ENCODE data around the gene COX7A1. TPM values are rescaled to one million over a fixed set of nuclear protein-coding genes. Genes with fewer than 3 reads are reported as not detected.
"Not testable (repeated sequence)": the region's sequence is repeated elsewhere in the genome, so short reads cannot be mapped to it uniquely, and the experiment has no call there.

Gene COX7A1
- total RNA-seq, 1 donor, result 17.0 TPM

- peak; percentile 75 for DNase-seq (ENCODE audit: low read depth)
- TF ChIP-seq CTCF (IDR thresholded peaks at IDR 0.05; ENCODE audit: insufficient read depth, low read length), result no peak
- H3K4me3 ChIP-seq (ENCODE audit: low read depth, low read length), result peak overlapping the region; percentile 94
Measured at GRCh38 chr19:36141039-36141927, 11.0 kb downstream of the COX7A1 start.

- TF ChIP-seq CTCF (IDR thresholded peaks at IDR 0.05; ENCODE audit: insufficient read depth, low read length), result no peak
- peak; percentile 42 for DNase-seq (ENCODE audit: low read depth)
- peak overlapping the region; percentile 94 for H3K4me3 ChIP-seq (ENCODE audit: low read depth, low read length)
Measured at GRCh38 chr19:36140304-36141038, 11.8 kb downstream of the COX7A1 start.

GRCh38 chr19:36139473-36140303, 12.6 kb downstream of the COX7A1 start, which contains the start of gene CAPNS1:
CAPNS1 (plus strand) TSS chr19:36140066; CDS start chr19:36141012, 946 bp downstream.
- DNase-seq (ENCODE audit: low read depth), result peak; percentile 94
- TF ChIP-seq CTCF (IDR thresholded peaks at IDR 0.05; ENCODE audit: insufficient read depth, low read length), result no peak
- H3K4me3 ChIP-seq (ENCODE audit: low read depth, low read length), result peak within 1 kb of the TSS; percentile 94

GRCh38 chr19:36139120-36139472, 13.2 kb downstream of the COX7A1 start:
- no peak for TF ChIP-seq CTCF (IDR thresholded peaks at IDR 0.05; ENCODE audit: insufficient read depth, low read length)
- DNase-seq (ENCODE audit: low read depth), result no peak
- H3K4me3 ChIP-seq (ENCODE audit: low read depth, low read length), result peak overlapping the region; percentile 94

GRCh38 chr19:36136964-36137686, 15.1 kb downstream of the COX7A1 start:
- no peak overlapping the region for H3K4me3 ChIP-seq (ENCODE audit: low read depth, low read length)
- TF ChIP-seq CTCF (IDR thresholded peaks at IDR 0.05; ENCODE audit: insufficient read depth, low read length), result no peak
- peak; percentile 72 for DNase-seq (ENCODE audit: low read depth)

- H3K4me3 ChIP-seq (ENCODE audit: low read depth, low read length); DNase-seq (ENCODE audit: low read depth): not testable (repeated sequence)
Measured at GRCh38 chr19:36134867-36135266, 17.4 kb downstream of the COX7A1 start.

GRCh38 chr19:36131221-36131620, 21.0 kb downstream of the COX7A1 start:
- DNase-seq (ENCODE audit: low read depth); H3K4me3 ChIP-seq (ENCODE audit: low read depth, low read length): not testable (repeated sequence)

Data from fibroblast of the aortic adventitia (primary cell).